Heart right ventricle (tissue), 16 donors: Measurements from ENCODE around the gene KCNJ5. TPM values are rescaled to one million over a fixed set of nuclear protein-coding genes. Genes with fewer than 3 reads are reported as not detected.
A peak's percentile ranks its signal among the peaks of the same experiment; 100 is the strongest.

Source experiments
- ATAC-seq, 8 donors: fragments of 200-7000 bp; cut with Tn5 transposase; one replicate each; pipeline ENCODE4 v1.9.1; 2020; ENCODE audit warnings: mild to moderate bottlenecking in 8 of 8, moderate library complexity in 8 of 8, moderate number of reproducible peaks in 1 of 8
- DNase-seq, 2 donors: peaks; one replicate each; pipeline ENCODE4 v3.0.0-alpha.2; 2020
- H3K27ac ChIP-seq, 10 donors: fragments of 200-600 bp; sonication (generic) in 2 of 10; one replicate each; pipeline versions ENCODE4 v1.5.0 to v1.8.0; 2020 to 2022; ENCODE audit warnings: mild to moderate bottlenecking in 3 of 10
- H3K27me3 ChIP-seq, 7 donors: fragments of 200-600 bp; one replicate each; pipeline ENCODE4 v1.8.0; 2021 to 2022; ENCODE audit warnings: mild to moderate bottlenecking in 2 of 7
- H3K36me3 ChIP-seq, 9 donors: fragments of 200-600 bp; sonication (generic) in 1 of 9; one replicate each; pipeline versions ENCODE4 v1.5.0 to v1.8.0; 2020 to 2022; ENCODE audit warnings: mild to moderate bottlenecking in 2 of 9
- H3K4me1 ChIP-seq, 9 donors: fragments of 200-600 bp; sonication (generic) in 1 of 9; one replicate each; pipeline versions ENCODE4 v1.5.0 to v1.8.0; 2020 to 2022; ENCODE audit warnings: mild to moderate bottlenecking in 4 of 9
- H3K4me3 ChIP-seq, 10 donors: fragments of 200-600 bp; sonication (generic) in 2 of 10; one replicate each; pipeline versions ENCODE4 v1.5.0 to v1.8.0; 2020 to 2022; ENCODE audit warnings: mild to moderate bottlenecking in 7 of 10, moderate library complexity in 2 of 10
- H3K9me3 ChIP-seq, 11 donors: fragments of 200-600 bp in 10 of 11; sonication (generic) in 2 of 11; one replicate each; pipeline versions ENCODE4 v1.5.0 to v1.8.0; 2013 to 2022; ENCODE audit warnings: mild to moderate bottlenecking in 2 of 11, control low read depth in 1 of 11, moderate library complexity in 1 of 11
- WGBS, 2 donors: extraction: QIAGEN DNeasy Blood & Tissue Kit; methylation state at CpG; one replicate each; pipeline ENCODE4 v1.1.7; 2013; ENCODE audit warnings: inconsistent platforms in 1 of 2; 5-methylcytosine and 5-hydroxymethylcytosine counted together
- intact Hi-C, 10 donors: fragments of 100-400 bp; cut with DNase I; formaldehyde crosslinking; loops; one replicate each; pipeline versions ENCODE4 v1.11.1 to v1.14.2; 2022
- polyA plus RNA-seq, 2 donors: library from polyadenylated mRNA; stranded (reverse); fragments of 200-250 nt; gene quantifications; one replicate each; pipeline ENCODE4 v1.2.3, GENCODE V29; 2013
- total RNA-seq, 10 donors: library from RNA; stranded (reverse); fragmentation: NEBNext Ultra II Directional in 3 of 10; extraction: Animal tissue kit (Norgen Biotek cat#: 25700) in 3 of 10; gene quantifications; one replicate each; pipeline versions ENCODE4 v1.2.1 to v1.2.4, GENCODE V29; 2021 to 2023
- TF ChIP-seq, protein P1 (sequence below), 9 donors: fragments of 200-600 bp; sonication (generic) in 2 of 9; IDR thresholded peaks; one replicate each; pipeline versions ENCODE4 v1.5.0 to v1.8.0; 2021 to 2022; ENCODE audit warnings: antibody characterized with exemption in 9 of 9, mild to moderate bottlenecking in 5 of 9, moderate library complexity in 1 of 9
- donor health status: Arrhythmogenic right ventricular cardiomyopathy.
- donor health status: ischemic (EF 13 %, LVEDD 7.1; RV severe dilation, severe dysfunction).
- donor health status: healthy with polysubstance abuse.
- donor health status: DM: no; HTN: yes; CAD: no.
- donor health status: DM: no; HTN: no; CAD: no.
- donor health status: ischemic (EF 25% LVEDD 6.9; RV normal size, moderate dysfunction).
- donor health status: ischemic (EF 25% LVEDD 5.7; RV mildly dilated, moderate dysfunction).
- donor health status: healthy.
- donor health status: DM: yes; HTN: yes; CAD: no.
- donor health status: Ischemic cardiomyopathy.
- donor health status: ischemic (EF 35%, LVEDD 5.7; RV mildly dilated, moderate dysfunction).
- donor health status: nonischemic (EF 11% LVEDD 7.7; RV severe dilation, severe dysfunction).
- donor health status: DM: yes; HTN: yes; CAD: no.
- donor health status: PGD.
- donor health status: ischemic (EF 29% LVEDD 5.4; RV normal size, mild dysfunction).
- donor health status: nonischemic (EF 23%, LVEDD 6.1; RV moderate dilation, normal function).

Gene KCNJ5
- total and polyA plus RNA-seq, 12 donors: 1.2 to 32.1 (median 8.1) TPM

- TF ChIP-seq, protein P1, sequence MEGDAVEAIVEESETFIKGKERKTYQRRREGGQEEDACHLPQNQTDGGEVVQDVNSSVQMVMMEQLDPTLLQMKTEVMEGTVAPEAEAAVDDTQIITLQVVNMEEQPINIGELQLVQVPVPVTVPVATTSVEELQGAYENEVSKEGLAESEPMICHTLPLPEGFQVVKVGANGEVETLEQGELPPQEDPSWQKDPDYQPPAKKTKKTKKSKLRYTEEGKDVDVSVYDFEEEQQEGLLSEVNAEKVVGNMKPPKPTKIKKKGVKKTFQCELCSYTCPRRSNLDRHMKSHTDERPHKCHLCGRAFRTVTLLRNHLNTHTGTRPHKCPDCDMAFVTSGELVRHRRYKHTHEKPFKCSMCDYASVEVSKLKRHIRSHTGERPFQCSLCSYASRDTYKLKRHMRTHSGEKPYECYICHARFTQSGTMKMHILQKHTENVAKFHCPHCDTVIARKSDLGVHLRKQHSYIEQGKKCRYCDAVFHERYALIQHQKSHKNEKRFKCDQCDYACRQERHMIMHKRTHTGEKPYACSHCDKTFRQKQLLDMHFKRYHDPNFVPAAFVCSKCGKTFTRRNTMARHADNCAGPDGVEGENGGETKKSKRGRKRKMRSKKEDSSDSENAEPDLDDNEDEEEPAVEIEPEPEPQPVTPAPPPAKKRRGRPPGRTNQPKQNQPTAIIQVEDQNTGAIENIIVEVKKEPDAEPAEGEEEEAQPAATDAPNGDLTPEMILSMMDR (IDR thresholded peaks at IDR 0.05): no peak
- 97 to 98% methylated on average over 18 of the region's 18 CpGs for WGBS, 2 donors
- ATAC-seq (no peak), DNase-seq (no peak)
- Histone ChIP-seq H3K27ac (no peak overlapping the region), H3K36me3 (no peaks in the 10 kb centered on the region), H3K9me3 (no peaks in the 10 kb centered on the region), H3K4me1 (peaks cover 5 to 36% (median 25%) of the 10 kb centered on the region in 9 donors), H3K4me3 (no peak overlapping the region), H3K27me3 (peaks cover 0 to 3% (median 0%) of the 10 kb centered on the region in 7 donors)
- intact Hi-C loops: no loop called here
Measured at GRCh38 chr11:128911701-128912100, 20.5 kb downstream of the KCNJ5 start.

GRCh38 chr11:128913806-128914205 is 22.6 kb downstream of the KCNJ5 start:
- TF ChIP-seq, protein P1 (IDR thresholded peaks at IDR 0.05): no peak
- H3K4me3 ChIP-seq: no peak overlapping the region
- peaks cover 1 to 25% (median 12%) of the 10 kb centered on the region in 9 donors for H3K4me1 ChIP-seq
- intact Hi-C loops: no loop called here
- H3K9me3 ChIP-seq: no peaks in the 10 kb centered on the region
- H3K27me3 ChIP-seq: no peaks in the 10 kb centered on the region
- ATAC-seq: no peak
- 56 to 72% methylated on average over 5 of the region's 5 CpGs for WGBS, 2 donors
- H3K36me3 ChIP-seq: no peaks in the 10 kb centered on the region
- no peak overlapping the region for H3K27ac ChIP-seq
- no peak for DNase-seq

- 70 to 84% methylated on average over 18 of the region's 18 CpGs for WGBS, 2 donors
Measured at GRCh38 chr11:128914216-128915148, 23.3 kb downstream of the KCNJ5 start.

GRCh38 chr11:128915149-128915521 is 24.0 kb downstream of the KCNJ5 start:
- ATAC-seq: peak; percentile 36 to 88 (median 72)
- DNase-seq: no peak
- Histone ChIP-seq H3K4me1 (peaks cover 0 to 16% (median 5%) of the 10 kb centered on the region in 9 donors), H3K27me3 (peaks cover 0 to 5% (median 0%) of the 10 kb centered on the region in 7 donors), H3K27ac (peak overlapping the region in 4 of 10 donors; percentile 31 to 50 (median 42)), H3K36me3 (no peaks in the 10 kb centered on the region), H3K9me3 (no peaks in the 10 kb centered on the region), H3K4me3 (no peak overlapping the region)
- 29 to 35% methylated on average over 6 of the region's 6 CpGs for WGBS, 2 donors
- intact Hi-C loops: no loop called here
- TF ChIP-seq, protein P1 (IDR thresholded peaks at IDR 0.05): no peak

More at GRCh38 chr11:128914216-128915148, 23.3 kb downstream of the KCNJ5 start:
- Histone ChIP-seq H3K27ac (peak overlapping the region in 5 of 10 donors; percentile 27 to 50 (median 37)), H3K36me3 (no peaks in the 10 kb centered on the region), H3K9me3 (no peaks in the 10 kb centered on the region), H3K27me3 (no peaks in the 10 kb centered on the region), H3K4me1 (peaks cover 0 to 19% (median 6%) of the 10 kb centered on the region in 9 donors), H3K4me3 (no peak overlapping the region)
- ATAC-seq: peak in 5 of 8 donors; percentile 14 to 45 (median 25)
- intact Hi-C loops: no loop called here
- TF ChIP-seq, protein P1 (IDR thresholded peaks at IDR 0.05): no peak
- DNase-seq: no peak
